ENCODE results near the gene BEST1. TPM values are rescaled to one million over a fixed set of nuclear protein-coding genes. Genes with fewer than 3 reads are reported as not detected.

The BEST1 gene
- polyA plus RNA-seq, 1 donor from 2014 or later, result 6.4 TPM

DNA sequence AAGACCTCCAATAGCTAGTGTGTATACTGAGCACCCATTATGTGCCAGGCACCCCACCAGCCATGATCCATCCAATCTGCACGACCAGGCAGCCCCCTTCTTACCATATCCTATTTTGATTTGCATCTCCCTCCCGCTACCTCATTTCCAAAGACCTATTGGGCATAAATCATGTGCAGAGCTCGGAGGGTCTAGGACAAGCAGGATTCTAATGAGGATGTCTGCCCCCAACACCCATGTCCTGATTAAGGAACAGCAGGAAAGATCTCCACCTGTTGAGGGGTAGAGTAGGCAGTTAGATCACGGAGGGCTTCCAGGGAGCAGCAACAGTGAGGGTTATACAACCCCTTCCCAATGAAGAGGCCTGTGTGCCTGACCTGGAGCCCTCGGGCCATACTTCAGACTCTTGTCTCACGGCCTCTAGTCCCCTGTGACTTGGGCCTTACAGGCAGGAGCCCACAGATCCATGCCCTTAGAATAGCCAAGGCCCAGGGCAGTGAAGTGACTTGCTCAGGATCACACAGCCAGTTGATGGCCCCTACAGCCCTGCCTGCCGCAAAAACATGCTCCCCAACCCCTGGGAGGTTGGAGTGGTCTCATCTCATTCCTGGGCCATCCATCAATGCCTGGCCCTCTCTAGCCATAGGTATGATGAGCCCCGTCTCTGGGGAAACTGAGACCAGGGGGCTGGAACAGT is 36.3 kb upstream of the BEST1 start:
- Histone ChIP-seq H3K27me3 (ENCODE audit: insufficient read depth, low read depth, low read length) (peaks cover 26% of the 10 kb centered on the region), H3K9me2 (ENCODE audit: insufficient read depth, low read length) (no peaks in the 10 kb centered on the region), H4K20me1 (ENCODE audit: insufficient read depth) (no peaks in the 10 kb centered on the region), H3F3A (ENCODE audit: insufficient read depth, low read length, poor library complexity, severe bottlenecking) (no peaks in the 10 kb centered on the region), H3K27ac (ENCODE audit: low read length) (no peak overlapping the region), H2AFZ (ENCODE audit: low read depth, low read length) (no peak overlapping the region), H3K9ac (ENCODE audit: low read length) (no peak overlapping the region), H3K36me3 (ENCODE audit: insufficient read depth, low read length) (no peaks in the 10 kb centered on the region), H3K79me2 (replicated peaks; ENCODE audit: insufficient read depth, low read length) (no peaks in the 10 kb centered on the region), H3K4me3 (ENCODE audit: low read length) (no peak overlapping the region), H3K4me2 (ENCODE audit: low read length) (no peak overlapping the region), H3K9me3 (ENCODE audit: low read length) (no peaks in the 10 kb centered on the region)
- TF ChIP-seq MXI1 (conservative IDR thresholded peaks at IDR 0.05; ENCODE audit: poor library complexity, severe bottlenecking) (no peak), TAF1 (IDR thresholded peaks at IDR 0.05; ENCODE audit: low read depth) (no peak), EZH2 (IDR thresholded peaks at IDR 0.05; ENCODE audit: borderline replicate concordance, insufficient read depth, low read length, poor library complexity, severe bottlenecking) (no peak), SMC3 (conservative IDR thresholded peaks at IDR 0.05; ENCODE audit: poor library complexity) (no peak), POLR2AphosphoS5 (IDR thresholded peaks at IDR 0.05) (no peak), EP300 (conservative IDR thresholded peaks at IDR 0.05; ENCODE audit: poor library complexity, severe bottlenecking) (no peak), RAD21 (conservative IDR thresholded peaks at IDR 0.05) (no peak)
- TF ChIP-seq, protein P1, sequence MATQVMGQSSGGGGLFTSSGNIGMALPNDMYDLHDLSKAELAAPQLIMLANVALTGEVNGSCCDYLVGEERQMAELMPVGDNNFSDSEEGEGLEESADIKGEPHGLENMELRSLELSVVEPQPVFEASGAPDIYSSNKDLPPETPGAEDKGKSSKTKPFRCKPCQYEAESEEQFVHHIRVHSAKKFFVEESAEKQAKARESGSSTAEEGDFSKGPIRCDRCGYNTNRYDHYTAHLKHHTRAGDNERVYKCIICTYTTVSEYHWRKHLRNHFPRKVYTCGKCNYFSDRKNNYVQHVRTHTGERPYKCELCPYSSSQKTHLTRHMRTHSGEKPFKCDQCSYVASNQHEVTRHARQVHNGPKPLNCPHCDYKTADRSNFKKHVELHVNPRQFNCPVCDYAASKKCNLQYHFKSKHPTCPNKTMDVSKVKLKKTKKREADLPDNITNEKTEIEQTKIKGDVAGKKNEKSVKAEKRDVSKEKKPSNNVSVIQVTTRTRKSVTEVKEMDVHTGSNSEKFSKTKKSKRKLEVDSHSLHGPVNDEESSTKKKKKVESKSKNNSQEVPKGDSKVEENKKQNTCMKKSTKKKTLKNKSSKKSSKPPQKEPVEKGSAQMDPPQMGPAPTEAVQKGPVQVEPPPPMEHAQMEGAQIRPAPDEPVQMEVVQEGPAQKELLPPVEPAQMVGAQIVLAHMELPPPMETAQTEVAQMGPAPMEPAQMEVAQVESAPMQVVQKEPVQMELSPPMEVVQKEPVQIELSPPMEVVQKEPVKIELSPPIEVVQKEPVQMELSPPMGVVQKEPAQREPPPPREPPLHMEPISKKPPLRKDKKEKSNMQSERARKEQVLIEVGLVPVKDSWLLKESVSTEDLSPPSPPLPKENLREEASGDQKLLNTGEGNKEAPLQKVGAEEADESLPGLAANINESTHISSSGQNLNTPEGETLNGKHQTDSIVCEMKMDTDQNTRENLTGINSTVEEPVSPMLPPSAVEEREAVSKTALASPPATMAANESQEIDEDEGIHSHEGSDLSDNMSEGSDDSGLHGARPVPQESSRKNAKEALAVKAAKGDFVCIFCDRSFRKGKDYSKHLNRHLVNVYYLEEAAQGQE (IDR thresholded peaks at IDR 0.05; ENCODE audit: borderline replicate concordance), result no peak
- TF ChIP-seq, protein P2, sequence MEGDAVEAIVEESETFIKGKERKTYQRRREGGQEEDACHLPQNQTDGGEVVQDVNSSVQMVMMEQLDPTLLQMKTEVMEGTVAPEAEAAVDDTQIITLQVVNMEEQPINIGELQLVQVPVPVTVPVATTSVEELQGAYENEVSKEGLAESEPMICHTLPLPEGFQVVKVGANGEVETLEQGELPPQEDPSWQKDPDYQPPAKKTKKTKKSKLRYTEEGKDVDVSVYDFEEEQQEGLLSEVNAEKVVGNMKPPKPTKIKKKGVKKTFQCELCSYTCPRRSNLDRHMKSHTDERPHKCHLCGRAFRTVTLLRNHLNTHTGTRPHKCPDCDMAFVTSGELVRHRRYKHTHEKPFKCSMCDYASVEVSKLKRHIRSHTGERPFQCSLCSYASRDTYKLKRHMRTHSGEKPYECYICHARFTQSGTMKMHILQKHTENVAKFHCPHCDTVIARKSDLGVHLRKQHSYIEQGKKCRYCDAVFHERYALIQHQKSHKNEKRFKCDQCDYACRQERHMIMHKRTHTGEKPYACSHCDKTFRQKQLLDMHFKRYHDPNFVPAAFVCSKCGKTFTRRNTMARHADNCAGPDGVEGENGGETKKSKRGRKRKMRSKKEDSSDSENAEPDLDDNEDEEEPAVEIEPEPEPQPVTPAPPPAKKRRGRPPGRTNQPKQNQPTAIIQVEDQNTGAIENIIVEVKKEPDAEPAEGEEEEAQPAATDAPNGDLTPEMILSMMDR (IDR thresholded peaks at IDR 0.05; ENCODE audit: poor library complexity, severe bottlenecking), result no peak

DNA sequence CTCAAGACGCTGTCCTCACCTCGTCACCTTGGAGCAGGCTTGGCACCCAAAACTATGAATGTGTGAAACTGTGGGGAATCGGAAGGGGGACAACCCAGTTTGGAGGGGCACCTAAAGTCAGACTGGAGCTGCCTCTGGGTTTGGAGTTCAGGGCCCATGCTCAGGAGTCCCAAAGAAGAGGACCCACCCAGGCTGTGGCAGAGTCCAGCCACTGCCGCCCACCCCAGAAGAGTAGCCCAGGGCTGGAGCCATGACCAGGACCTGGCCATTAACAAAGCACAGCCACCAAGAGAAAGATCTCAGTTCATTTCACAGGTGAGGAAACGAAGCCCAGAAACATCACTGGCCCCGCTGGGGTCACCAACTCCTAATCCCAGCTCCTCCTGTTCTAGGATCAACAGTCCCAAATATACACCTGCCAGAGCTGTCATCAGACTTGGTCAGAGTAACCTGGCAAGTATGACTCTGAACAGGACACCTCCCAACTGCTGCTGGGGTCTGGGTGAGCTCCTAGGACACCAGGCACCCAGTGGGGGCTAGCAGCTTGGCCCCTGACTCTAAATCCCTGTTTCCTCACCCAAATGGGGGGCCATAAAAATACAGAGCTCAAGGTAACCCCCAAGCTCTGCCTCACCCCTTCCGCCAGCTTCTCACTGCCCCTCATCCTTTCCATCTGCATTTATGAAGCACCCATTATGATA is 35.5 kb upstream of the BEST1 start:
- no peaks in the 10 kb centered on the region for H3F3A ChIP-seq (ENCODE audit: insufficient read depth, low read length, poor library complexity, severe bottlenecking)
- H3K9me3 ChIP-seq (ENCODE audit: low read length), result no peaks in the 10 kb centered on the region
- no peak overlapping the region for H2AFZ ChIP-seq (ENCODE audit: low read depth, low read length)
- TF ChIP-seq POLR2AphosphoS5 (IDR thresholded peaks at IDR 0.05) (no peak), EP300 (conservative IDR thresholded peaks at IDR 0.05; ENCODE audit: poor library complexity, severe bottlenecking) (no peak), EZH2 (IDR thresholded peaks at IDR 0.05; ENCODE audit: borderline replicate concordance, insufficient read depth, low read length, poor library complexity, severe bottlenecking) (no peak), RAD21 (conservative IDR thresholded peaks at IDR 0.05) (no peak), SMC3 (conservative IDR thresholded peaks at IDR 0.05; ENCODE audit: poor library complexity) (no peak), TAF1 (IDR thresholded peaks at IDR 0.05; ENCODE audit: low read depth) (no peak), MXI1 (conservative IDR thresholded peaks at IDR 0.05; ENCODE audit: poor library complexity, severe bottlenecking) (no peak)
- TF ChIP-seq, protein P2 (IDR thresholded peaks at IDR 0.05; ENCODE audit: poor library complexity, severe bottlenecking), result no peak
- TF ChIP-seq, protein P1 (IDR thresholded peaks at IDR 0.05; ENCODE audit: borderline replicate concordance), result no peak
- H3K9me2 ChIP-seq (ENCODE audit: insufficient read depth, low read length), result no peaks in the 10 kb centered on the region
- H3K4me3 ChIP-seq (ENCODE audit: low read length), result no peak overlapping the region
- H3K4me2 ChIP-seq (ENCODE audit: low read length), result no peak overlapping the region
- H3K79me2 ChIP-seq (replicated peaks; ENCODE audit: insufficient read depth, low read length), result no peaks in the 10 kb centered on the region
- peaks cover 28% of the 10 kb centered on the region for H3K27me3 ChIP-seq (ENCODE audit: insufficient read depth, low read depth, low read length)
- no peak overlapping the region for H3K27ac ChIP-seq (ENCODE audit: low read length)
- no peaks in the 10 kb centered on the region for H3K36me3 ChIP-seq (ENCODE audit: insufficient read depth, low read length)
- H4K20me1 ChIP-seq (ENCODE audit: insufficient read depth), result no peaks in the 10 kb centered on the region
- no peak overlapping the region for H3K9ac ChIP-seq (ENCODE audit: low read length)
